Measurements from ENCODE around the gene ARHGEF17. TPM values are rescaled to one million over a fixed set of nuclear protein-coding genes. Genes with fewer than 3 reads are reported as not detected.
"Not testable (repeated sequence)": the region's sequence is repeated elsewhere in the genome, so short reads cannot be mapped to it uniquely, and the experiment has no call there.

The ARHGEF17 gene
- total RNA-seq, 1 experiment from 2014 or later, result 3.3 TPM

DNA sequence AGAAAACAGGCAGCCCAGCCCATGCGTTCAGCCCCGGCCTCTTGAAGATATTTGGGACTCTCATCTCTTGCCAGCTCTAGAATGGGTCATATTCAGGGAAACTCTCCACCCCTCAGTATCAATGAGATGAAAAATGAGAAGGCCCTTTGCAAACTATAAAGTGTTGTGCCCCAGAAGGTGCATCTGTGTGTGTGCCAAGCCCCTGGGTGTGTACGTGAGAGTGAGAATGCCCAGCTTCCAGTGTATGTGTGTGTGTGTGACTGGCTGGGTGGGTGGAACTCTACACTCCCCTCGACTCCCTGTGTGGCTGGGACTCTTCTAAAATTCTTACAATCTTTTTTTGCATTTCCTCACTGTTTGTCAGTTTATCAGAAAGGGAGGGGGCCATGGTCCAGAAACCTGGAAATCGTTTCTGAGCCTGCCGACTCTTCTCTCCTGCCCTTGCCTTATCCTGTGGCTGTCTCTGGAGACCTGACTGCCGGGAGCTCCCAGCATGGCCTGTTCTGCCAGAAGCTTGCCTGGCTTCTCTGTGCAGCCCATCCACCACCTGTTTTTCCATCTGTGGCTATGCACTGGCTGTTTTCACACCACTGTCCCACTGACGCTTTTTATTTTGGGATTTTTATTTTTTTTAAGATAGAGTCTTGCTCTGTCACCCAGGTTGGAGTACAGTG is 34.7 kb upstream of the ARHGEF17 start:
- no peak for DNase-seq (ENCODE audit: low spot score)

DNA sequence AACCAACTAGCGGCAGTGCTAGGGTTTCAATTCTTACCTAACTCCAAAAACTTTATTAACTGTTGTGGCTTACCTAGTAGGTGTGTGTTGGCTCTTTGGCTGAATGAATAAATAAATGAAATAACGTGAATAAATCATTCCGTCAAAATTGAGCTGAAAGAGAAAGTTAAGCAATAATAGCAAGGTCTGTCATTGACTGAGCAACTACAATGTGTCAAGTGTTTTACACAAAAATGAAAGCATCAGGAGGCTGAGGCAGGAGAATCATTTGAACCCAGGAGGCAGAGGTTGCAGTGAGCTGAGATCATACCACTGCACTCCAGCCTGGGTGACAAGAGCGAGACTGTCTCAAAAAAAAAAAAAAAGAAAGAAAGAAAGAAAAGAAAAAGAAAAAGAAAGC is 33.9 kb upstream of the ARHGEF17 start:
- DNase-seq (ENCODE audit: low spot score), result not testable (repeated sequence)

DNA sequence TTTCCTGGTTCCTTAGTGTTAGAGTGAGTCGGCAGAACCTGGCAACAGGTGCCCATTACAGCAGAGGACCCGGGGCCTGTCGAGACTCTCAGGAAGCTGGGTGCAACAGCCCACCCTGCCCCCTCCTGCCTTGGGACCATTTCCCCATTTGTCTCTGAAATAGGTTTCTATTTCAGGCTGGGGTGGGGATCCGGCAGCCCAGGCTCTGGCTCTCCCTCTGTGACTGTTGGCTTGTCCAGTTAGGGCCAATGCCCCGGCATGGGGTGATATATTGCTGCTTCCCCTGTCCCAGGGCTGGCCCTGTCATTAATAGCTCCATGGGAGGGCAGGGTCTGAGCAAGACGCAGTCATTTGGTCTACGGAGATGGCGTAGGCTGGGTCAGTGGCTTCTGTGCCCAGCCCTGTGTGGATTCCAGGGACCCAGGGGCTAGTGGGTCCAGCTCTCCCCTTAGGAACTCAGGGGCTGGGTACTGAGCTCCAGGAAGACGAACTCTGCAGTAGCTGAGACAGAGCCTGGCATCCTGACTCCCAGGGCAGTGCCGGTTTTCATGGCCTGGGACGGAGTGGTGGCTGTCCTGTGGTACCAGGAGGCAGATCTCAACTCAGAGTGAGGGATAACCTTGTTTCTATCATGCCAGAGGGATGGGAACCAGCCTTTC is 33.2 kb upstream of the ARHGEF17 start:
- no peak for DNase-seq (ENCODE audit: low spot score)

DNA sequence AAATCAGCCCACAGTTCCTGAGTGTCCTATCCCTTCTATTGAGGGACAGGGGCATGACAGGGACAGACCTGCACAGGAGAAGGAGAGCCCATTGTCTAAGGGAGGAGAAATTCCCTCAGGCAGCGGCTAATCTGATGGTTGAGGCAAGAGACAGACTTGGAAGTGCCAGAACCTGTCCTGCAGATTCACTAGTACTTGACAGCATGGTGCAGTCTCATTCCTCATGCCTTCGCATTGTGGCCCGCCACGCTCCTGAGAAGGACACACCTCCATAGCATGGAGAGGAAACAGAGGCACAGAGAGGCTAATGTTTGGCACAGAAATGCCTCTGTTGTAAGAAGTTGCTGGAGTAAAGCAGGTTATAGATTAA is 32.7 kb upstream of the ARHGEF17 start:
- no peak for DNase-seq (ENCODE audit: low spot score)

DNA sequence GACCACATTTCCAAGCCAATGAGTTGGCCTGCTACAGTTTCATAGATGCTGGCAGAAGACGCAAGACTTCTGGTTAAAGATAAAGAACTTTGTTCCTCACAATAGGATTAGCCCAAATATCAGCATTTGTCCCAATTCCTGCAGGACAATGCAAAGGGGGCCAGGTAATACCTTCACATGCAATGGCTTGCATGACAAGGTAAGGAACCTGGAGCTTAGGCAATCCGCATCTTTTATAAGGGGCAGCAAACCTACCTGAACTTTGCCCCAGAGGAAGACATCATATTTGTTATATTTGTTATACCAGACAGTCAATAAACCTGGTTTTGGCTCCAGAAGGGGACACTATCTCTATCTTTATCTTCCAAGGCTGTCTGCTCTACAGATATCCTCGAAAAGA is 30.6 kb upstream of the ARHGEF17 start:
- DNase-seq (ENCODE audit: low spot score), result no peak

DNA sequence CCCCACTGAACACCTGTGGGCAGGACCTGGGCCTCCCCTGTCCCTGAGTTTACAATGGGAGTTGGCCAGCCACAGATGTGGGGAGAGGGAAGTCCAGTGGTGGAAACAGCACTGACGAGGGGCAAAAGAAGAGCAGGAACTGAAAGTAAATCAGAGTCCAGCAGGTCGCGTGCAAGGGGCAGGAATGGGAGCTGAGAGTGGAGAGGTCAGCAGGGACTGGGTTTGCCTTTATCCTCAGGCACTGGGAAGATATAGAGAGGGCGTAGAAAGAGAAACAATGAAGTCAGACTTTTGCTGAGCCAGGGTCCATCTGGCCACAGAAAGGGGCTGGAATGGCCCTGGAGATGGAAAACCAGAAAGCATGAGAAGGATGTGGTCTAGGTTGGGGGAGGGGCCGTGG is 27.4 kb upstream of the ARHGEF17 start:
- no peak for DNase-seq (ENCODE audit: low spot score)

DNA sequence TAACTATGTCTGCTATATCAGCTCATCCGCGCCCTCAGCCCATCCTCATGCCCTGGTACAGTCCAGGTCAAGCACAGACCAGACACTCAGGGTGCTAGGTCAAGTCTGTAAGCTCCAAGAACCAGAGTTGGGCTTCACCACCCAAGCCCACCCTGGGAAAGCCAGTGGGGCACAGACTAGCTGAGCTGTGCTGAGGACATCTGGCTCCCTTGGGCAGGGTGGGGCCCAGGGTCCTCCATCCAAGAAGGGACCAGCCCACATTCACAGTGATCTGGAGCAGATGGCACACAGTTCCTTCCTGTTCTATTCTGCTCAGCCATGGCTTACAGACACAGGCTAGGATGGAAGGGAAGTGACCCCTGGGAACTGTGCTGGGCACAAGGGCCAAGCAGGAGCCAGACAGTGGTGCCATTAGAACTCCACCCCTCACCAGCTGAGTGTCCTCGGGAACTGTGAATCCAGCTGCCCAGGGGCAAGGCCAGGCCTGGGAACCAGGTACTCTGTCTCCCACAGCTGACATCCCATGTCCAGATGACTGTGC is 26.8 kb upstream of the ARHGEF17 start:
- no peak for DNase-seq (ENCODE audit: low spot score)

DNA sequence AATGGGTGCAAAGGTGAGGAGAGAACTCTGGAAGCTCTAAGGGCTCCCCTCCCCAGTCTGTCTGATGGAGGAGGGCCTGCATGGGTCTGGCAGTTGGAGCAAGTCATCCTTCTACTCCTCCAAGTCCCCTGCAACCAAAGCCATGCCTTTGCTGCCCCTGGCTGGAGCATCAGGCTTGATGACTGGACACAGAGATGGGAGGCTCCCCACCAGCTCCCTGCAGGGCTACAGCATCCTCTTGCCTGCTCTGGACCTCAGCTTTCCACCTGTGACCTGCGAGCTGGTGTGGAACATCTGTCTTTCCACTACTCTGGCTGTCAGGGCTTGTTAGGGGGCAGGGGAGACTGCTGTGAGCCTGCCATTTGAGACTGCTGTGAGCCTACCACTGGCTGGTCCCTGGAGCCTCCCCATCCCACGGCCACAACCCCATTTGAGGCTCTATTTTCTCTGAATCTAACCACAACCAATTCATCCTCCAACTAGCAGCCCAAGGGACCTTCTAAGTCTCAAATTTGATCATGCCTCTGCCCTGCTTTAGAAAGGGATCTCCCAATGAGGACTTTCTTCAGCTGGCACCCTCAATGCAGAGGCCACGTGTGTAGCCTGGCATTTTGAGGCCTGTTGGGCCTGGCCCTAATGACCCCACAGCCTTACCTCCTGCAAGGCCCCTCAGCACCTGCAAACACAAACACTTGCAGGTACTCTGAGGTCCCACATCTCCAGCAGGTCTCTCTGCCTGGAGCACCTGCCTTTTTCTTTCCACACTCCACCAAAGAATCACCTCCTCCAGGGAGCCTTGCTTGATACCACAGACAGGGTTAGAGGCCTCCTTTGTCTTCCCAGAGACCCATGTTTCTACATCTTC is 26.0 kb upstream of the ARHGEF17 start:
- DNase-seq (ENCODE audit: low spot score), result no peak

DNA sequence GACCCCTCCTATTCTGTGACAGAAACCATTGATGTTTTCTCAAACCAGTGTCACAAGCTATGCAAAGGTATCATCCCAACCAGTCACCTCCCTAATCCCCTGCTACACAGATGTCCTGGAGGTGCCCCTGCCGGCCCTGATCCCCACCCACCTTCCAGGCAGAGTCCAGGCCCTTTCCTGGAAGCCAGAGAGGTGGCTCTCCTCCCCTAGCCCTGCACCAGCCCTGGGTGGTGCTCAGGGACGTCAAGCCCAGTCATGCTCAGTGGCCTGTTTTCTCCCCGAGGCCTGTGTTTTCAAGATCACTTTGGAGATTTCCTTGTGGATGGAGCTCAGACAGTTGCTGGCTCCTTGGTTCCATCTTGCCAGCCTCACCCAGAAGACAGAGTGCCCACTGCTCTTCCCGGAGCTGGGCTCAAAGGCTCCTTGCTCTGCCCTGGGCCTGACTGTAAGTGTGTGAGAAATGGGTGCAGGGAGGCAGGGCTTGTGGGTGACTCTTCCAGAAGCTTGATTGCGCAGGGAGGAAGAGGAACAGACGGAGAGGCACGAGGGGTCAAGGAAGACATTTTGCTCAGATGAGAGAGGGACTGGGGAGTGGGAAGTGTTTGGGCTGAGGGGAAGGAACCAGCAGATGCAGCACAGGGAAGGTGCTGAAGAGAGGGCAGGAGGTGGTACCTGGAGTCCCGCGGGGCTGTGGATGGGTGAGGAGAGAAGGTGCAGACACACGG is 24.6 kb upstream of the ARHGEF17 start:
- no peak for DNase-seq (ENCODE audit: low spot score)

DNA sequence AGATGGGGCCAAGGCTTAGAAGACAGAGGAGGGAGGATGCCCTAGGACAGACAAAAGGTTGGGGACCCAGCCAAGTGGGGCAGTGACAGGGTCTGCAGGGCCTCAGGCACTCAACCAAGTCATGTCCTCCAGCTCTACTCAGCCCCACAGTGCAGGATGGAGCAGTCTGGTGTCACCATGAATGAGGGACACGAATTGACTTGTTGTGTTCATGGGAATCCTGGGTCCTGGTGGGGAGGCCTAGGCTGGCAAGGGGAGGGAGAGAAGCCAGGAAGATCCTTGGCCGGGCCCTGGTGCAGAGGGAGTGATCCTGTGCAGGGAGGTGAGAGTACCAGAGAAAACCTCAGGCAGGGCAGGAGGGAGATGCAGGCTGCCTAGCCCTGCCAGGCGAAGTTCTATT is 24.0 kb upstream of the ARHGEF17 start:
- DNase-seq (ENCODE audit: low spot score), result no peak

DNA sequence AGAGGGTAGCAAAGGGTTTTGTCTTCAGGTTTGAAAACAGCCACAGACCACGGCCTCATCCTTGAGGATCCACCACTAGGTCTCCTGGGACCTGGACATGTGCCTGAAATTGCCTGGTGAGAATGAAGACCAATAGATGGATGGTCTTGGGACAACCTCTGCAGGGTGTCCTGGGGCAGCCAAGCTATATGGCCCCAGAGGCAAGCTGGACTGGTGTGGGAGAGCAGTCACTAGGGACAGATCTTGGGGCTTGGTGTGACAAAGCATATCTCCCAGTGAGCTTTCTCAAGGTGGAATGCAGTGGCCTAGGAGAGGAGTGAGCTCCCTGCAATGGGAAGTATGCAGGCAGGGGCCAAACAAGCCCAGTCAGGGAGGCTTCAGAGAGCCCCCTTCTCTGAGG is 22.4 kb upstream of the ARHGEF17 start:
- no peak for DNase-seq (ENCODE audit: low spot score)

DNA sequence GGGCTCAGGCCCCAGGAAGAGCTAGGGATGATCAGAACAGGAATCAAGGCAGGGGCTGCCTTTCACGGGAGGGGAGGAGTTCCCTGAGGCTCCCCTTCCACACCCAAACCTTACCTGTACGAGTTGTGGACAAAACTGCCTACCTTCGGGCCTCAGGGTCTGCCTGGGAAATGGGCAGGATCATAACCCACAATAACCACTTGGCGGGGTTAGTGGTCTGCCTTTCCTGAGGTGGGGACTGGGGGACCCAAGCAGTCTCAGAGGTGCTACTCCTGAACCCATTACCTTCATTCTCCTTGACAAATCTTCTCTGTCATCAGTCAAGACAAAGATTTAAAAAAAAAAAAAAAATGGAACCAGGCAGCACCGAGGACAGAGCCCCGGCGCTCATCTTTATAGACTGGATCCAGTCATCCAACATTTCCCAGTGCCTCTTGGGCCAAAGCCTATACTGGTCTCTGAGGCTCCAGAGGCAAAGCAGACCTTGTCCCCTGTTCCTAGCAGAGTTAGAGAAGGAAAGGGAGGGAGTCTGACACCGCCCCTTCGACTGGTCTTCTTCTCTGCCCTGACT is 21.8 kb upstream of the ARHGEF17 start:
- no peak for DNase-seq (ENCODE audit: low spot score)

DNA sequence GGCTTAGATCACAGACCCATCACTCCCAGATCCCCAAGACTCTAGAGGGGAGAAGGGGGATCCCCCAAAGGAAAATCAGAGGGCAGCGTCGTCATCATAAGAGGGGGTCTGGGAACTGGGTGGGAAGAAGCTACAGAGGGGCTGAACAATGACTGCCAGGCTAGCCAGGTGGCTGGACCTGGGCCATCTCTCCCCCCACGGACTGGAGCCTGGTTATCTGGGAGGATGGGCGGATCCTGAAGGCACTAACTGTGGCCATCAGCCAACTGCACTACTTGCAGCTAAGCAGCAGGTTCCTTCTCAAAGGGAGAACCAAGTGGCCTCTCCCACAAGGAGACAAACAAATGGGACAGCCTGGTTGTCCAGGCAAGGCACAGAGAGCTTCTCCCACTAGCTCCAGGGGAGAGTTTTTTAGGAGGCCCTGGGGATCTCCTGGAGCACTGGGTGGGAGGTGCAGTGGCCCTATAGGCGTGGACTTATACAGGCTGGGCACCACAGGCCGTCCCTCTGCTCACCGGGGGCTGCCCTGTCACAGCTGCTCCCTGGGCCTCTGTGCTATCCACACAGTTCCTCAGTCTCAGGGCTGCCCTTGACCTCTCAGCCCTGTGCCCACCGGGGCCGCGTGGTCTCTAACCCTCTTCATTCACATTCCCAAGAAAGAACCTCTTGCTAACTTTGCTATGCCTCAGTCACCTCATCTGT is 20.5 kb upstream of the ARHGEF17 start:
- no peak for DNase-seq (ENCODE audit: low spot score)

DNA sequence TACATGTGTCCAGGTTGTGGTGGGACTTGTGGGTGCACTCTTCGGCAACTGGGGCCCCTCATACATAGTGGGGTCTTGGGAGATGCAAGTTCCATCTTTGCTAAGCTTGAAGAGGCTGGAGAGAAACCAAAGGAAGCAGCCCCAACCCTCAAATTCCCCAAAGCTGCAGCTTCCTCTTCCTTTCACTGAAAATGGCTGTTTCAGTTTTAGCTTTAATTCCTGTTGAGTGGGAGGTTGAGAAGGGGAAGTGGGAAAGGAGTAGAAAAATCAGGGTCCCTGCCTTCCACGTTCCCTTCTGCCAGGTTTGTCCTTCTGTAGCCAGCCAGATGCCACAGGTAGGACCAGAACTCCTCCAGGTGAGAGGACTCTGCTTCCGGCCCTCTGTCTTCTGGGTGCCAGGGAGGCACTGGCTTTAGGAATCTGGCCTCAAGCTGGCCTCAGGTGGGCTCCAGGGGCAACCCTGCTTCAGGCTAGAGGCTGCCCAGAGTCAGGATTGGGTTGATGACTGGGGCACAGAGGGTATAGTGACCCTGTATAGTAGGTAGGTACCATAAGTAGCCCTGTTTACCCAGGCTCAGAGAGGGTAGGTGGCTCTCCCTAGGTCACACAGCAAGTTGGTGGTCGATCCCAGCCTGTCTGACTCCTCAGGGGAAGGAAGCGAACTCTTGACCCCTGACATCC is 19.7 kb upstream of the ARHGEF17 start:
- no peak for DNase-seq (ENCODE audit: low spot score)

DNA sequence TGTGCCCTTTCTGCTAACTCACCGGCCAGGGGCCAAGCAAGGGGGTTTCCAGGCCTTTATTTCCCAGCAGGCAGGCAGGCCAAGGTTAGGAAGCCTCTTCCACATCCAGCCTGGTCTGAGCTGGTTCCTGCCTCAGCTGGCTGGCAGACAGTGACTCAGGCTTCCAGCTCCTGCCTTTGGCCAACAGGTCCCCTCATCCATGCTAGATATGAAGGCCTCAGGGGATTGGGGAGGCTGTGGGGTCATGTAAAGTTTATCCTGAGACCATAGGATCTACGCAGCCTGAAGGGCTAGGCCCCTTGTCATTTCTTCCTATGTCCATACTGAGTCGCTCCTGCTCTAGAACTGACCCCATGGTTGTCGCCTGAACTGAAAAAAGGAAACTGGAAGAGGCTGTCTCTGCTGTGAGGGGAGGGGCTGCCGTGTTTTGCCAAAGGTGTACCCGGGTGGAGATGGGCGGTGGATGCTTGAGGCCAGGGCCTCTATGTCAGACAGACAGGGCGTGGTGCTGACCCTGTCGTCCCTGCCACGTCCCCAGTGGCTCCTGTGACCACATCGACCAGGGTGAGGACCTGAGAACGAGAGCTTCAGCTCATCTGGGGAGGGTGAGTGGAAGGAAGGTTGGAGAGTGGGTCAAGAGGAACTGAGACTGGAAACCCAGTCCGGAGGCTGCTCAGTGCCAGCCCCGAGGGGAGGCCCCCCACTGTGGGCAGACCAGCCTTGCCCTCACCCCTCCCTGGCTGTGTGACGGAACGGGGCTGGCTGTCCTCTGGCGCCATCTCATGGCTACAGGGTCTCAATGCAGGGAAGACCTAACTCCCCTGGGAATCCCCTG is 19.0 kb upstream of the ARHGEF17 start:
- peak; percentile 74 for DNase-seq (ENCODE audit: low spot score)

DNA sequence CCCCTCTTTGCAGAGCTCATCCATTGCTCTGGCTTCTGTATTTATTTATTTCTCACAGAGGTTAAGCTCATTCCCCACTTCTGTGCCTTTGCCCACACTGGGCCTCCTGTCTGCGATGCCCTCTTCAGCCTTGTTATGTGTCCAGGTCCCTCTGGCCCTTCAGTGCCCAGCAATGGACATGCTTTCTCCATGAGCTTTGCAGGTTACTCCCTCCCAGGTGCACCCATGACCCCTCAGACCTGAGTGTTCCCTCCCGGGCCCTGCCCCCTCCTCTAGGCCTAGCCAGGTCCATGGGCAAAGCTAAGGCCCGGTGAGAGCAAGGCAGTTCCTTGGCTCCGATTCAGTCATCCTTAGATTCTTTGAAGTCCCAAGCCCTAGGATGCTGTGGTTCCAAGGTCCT is 17.5 kb upstream of the ARHGEF17 start:
- DNase-seq (ENCODE audit: low spot score), result no peak

DNA sequence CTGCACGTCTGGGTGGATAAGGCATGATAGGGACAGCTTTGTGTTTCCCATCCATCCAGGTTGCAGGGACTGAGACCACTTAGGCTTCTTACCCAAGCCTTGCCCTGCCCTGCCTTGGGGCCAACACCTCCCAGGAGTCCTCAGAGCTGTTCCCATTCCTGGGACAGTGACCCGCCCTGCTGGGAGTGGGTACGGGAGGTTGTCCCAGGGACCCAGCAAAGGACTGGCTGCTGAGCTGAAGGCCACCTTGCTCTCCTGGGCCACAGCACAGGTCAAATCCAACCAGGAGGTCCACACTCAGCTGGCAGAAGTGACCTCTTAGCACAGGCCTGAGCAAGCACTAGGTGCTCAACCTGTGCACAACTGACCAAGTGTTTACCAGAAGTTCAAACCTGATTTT is 16.9 kb upstream of the ARHGEF17 start:
- no peak for DNase-seq (ENCODE audit: low spot score)

DNA sequence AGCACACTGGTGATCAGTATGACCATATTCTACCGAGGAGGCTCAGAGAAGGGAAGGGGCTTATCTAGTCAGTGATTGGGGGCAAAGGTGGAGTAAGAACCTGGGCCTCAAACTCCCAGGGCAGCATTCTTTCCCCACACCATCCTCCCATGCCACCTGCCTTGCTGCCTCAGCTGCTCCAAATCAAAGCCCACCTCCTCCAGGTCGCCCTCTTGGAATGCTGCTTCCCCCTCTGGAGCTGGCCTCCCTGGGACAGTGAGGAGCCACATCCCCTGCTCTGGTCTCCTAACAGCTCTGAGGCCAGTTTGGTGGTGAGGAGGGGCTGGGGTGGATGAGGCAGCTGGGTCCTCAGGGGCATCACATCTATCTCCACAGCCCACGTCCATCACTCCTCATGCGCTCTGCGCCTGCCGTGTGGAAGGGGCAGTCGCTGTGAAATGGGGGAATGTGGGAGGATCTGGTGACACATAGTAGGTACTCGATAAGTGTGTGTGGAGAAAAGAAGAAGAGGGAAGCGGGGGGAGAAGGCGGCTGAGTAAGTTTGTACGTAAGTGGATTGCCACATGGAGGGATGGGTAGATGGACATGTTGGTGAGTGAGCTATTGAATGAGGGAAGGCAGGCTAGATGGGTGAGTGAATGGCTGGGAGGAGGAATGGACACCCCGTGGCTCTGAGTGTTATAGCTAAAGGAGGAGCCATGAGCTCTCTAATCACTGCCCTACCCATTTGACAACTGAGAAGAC is 16.1 kb upstream of the ARHGEF17 start:
- no peak for DNase-seq (ENCODE audit: low spot score)

DNA sequence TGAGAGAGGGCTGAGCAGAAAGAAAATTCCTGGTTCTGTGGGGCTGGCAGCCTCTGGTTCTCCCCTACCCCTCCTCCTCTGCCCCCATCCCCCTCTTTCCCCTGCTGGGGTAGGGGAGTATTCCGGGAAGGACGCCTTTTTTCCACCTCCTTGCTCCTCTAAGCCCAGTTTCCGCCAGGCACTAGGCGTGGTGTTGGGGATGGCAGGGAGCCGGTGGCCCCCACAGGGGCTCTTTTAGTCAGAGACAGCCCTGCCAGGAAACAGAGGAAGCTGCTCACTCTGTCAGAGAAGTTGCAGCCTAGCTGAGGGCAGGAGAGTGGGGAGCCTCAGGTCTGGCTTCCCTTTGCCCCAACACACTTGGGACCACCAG is 15.6 kb upstream of the ARHGEF17 start:
- no peak for DNase-seq (ENCODE audit: low spot score)

Measured in H4 (cell line).